ENCODE data around the gene YY1. TPM values are rescaled to one million over a fixed set of nuclear protein-coding genes. Genes with fewer than 3 reads are reported as not detected.

Gene YY1
- total RNA-seq, 1 donor from 2014 or later: 70.0 TPM

DNA sequence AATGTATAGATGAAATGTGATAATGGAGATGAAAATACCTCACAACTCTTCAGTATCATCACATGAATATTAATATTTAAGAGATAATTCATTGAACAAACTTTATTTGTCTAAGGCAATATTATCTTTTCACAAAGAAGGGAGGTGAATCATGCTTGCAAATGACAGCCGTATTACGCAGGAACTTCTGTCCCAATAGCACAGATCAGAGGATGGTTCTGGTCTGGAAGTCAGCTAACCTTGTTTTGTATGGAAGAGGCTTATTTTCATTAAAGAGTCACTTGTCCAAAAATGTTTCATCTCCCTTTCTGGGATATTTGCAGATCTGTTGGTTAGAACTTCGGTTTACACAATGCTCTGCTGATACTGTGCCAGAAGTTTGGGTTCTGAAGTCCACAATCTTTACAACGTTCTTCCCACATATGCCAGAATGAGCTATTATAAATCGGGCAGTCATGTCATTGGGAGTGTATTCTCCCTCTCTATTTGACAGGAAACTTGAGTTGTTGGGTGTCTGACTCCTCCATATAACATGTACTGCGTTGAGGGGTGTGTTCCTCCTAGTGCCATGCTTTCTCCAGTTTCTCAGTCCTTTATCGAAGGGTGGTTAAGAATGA lies 29.8 kb downstream of the YY1 start:
- DNase-seq (ENCODE audit: low spot score): no peak
- Mint-ChIP-seq H3K27ac (ENCODE audit: unreplicated experiment) (no peak overlapping the region), H3K4me3 (ENCODE audit: unreplicated experiment) (no peak overlapping the region)

DNA sequence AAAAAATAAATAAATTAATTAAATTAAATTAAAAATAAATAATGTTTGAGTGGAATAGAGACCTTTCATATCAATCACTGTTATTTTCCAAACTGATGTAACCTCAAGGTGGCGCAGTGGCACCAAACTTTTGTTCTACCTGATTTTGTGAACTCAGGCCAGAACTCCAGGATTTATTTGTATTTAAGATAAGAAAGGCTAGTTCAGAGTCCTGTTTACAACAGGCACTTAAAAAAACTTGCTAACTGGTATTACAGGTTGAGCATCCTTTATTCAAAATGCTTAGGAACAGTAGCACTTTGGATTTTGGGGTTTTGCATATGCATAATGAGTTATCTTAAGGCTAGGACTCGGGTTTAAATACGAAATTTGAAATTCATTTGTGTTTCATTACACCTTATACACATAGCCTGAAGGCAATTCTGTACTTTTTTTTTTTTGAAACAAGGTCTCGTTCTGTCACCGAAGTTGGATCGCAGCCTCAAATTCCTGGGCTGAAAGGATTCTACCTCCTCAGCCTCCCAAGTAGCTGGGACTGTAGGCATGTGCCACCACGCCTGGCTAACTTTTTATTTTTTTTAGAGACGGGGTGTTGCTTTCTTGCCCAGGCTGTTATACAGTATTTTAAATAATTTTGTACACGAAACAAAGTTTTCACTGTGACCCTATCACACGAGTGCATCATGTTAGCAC lies 32.4 kb downstream of the YY1 start:
- H3K27ac Mint-ChIP-seq (ENCODE audit: unreplicated experiment): no peak overlapping the region
- no peak for DNase-seq (ENCODE audit: low spot score)
- H3K27me3 Mint-ChIP-seq (ENCODE audit: low read depth): no peaks in the 10 kb centered on the region

More for the DNA sequence above, 29.8 kb downstream of the YY1 start:
- H3K4me1 Mint-ChIP-seq (ENCODE audit: low read depth): peaks cover 15% of the 10 kb centered on the region
- no peaks in the 10 kb centered on the region for H3K27me3 Mint-ChIP-seq (ENCODE audit: low read depth)
- H3K9me3 Mint-ChIP-seq (ENCODE audit: low read depth): no peaks in the 10 kb centered on the region
- H3K36me3 Mint-ChIP-seq (ENCODE audit: low read depth): peaks cover 3% of the 10 kb centered on the region
- TF ChIP-seq, protein P1, sequence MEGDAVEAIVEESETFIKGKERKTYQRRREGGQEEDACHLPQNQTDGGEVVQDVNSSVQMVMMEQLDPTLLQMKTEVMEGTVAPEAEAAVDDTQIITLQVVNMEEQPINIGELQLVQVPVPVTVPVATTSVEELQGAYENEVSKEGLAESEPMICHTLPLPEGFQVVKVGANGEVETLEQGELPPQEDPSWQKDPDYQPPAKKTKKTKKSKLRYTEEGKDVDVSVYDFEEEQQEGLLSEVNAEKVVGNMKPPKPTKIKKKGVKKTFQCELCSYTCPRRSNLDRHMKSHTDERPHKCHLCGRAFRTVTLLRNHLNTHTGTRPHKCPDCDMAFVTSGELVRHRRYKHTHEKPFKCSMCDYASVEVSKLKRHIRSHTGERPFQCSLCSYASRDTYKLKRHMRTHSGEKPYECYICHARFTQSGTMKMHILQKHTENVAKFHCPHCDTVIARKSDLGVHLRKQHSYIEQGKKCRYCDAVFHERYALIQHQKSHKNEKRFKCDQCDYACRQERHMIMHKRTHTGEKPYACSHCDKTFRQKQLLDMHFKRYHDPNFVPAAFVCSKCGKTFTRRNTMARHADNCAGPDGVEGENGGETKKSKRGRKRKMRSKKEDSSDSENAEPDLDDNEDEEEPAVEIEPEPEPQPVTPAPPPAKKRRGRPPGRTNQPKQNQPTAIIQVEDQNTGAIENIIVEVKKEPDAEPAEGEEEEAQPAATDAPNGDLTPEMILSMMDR (IDR thresholded peaks at IDR 0.05): no peak

DNA sequence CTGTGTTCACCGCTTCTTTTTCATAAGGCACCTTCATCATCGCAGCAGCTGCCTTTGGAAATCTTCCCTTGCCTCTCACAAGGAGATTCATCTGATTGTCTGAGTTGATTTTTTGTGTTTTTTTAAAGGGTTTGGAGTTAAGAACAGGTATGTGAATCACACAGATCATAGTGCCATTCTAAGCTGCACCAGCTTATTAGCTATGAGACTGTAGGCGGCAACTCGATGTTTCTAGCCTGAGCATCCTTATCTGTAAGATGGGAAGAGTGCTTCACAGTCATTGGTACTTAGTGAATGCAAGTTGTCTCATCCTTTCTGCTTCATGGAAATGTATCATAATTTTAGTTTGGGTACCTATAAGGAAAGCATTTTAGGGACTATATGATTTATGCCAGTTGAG lies 35.3 kb downstream of the YY1 start:
- no peaks in the 10 kb centered on the region for H3K27me3 Mint-ChIP-seq (ENCODE audit: low read depth)
- no peak overlapping the region for H3K4me3 Mint-ChIP-seq (ENCODE audit: unreplicated experiment)
- TF ChIP-seq, protein P1 (IDR thresholded peaks at IDR 0.05): no peak
- H3K4me1 Mint-ChIP-seq (ENCODE audit: low read depth): peaks cover 35% of the 10 kb centered on the region
- H3K9me3 Mint-ChIP-seq (ENCODE audit: low read depth): no peaks in the 10 kb centered on the region
- no peak for DNase-seq (ENCODE audit: low spot score)
- no peak overlapping the region for H3K27ac Mint-ChIP-seq (ENCODE audit: unreplicated experiment)
- peaks cover 2% of the 10 kb centered on the region for H3K36me3 Mint-ChIP-seq (ENCODE audit: low read depth)

More for the DNA sequence above, 32.4 kb downstream of the YY1 start:
- Mint-ChIP-seq H3K4me1 (ENCODE audit: low read depth) (peaks cover 21% of the 10 kb centered on the region), H3K9me3 (ENCODE audit: low read depth) (no peaks in the 10 kb centered on the region), H3K36me3 (ENCODE audit: low read depth) (no peaks in the 10 kb centered on the region), H3K4me3 (ENCODE audit: unreplicated experiment) (no peak overlapping the region)
- TF ChIP-seq, protein P1 (IDR thresholded peaks at IDR 0.05): peak; percentile 75

DNA sequence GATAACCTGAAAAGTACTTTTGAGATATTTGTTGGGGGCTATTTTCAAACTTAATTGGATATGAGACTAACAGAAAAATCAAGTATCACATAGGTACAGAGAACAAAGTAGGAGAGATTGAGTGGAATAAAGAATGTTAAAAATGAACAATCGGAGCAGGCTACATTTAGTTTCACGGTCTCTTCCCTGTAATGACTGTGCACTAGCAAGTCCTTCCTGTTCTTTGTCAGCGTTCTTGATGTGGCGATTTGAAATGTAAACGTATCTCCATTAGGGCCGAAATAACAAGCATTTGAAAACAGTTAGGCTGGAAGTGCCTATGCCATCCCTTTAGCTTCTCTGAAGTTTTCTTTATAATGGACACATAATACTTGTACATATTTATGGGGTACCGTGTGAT lies 36.3 kb downstream of the YY1 start:
- DNase-seq (ENCODE audit: low spot score): no peak
- TF ChIP-seq, protein P1 (IDR thresholded peaks at IDR 0.05): no peak
- Mint-ChIP-seq H3K27ac (ENCODE audit: unreplicated experiment) (no peak overlapping the region), H3K36me3 (ENCODE audit: low read depth) (peaks cover 2% of the 10 kb centered on the region), H3K9me3 (ENCODE audit: low read depth) (no peaks in the 10 kb centered on the region), H3K4me3 (ENCODE audit: unreplicated experiment) (no peak overlapping the region), H3K27me3 (ENCODE audit: low read depth) (no peaks in the 10 kb centered on the region), H3K4me1 (ENCODE audit: low read depth) (peaks cover 42% of the 10 kb centered on the region)

DNA sequence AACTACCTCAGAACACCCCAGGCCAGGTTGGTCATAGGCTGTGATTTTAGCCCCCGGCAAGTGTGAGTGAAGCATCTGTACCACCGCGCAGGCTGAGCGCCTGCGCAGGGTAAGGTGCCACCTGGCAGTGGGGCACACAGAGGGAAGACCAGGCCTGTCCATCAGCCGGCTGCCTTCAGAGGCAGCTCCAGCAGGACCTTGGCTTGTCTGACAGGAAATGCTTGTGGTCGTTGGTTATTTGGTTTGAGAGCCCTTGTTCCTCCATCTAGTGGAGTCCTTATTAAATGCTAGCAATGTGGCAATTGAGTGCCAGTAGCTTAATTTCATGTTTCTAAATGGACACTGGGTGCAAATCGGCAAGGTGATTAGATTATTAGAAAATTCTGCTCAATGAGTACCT lies 39.8 kb downstream of the YY1 start:
- peaks cover 2% of the 10 kb centered on the region for H3K36me3 Mint-ChIP-seq (ENCODE audit: low read depth)

More for the DNA sequence above, 39.8 kb downstream of the YY1 start:
- H3K27me3 Mint-ChIP-seq (ENCODE audit: low read depth): no peaks in the 10 kb centered on the region
- TF ChIP-seq, protein P1 (IDR thresholded peaks at IDR 0.05): peak; percentile 73
- H3K27ac Mint-ChIP-seq (ENCODE audit: unreplicated experiment): peak overlapping the region; percentile 81
- no peaks in the 10 kb centered on the region for H3K9me3 Mint-ChIP-seq (ENCODE audit: low read depth)
- peaks cover 52% of the 10 kb centered on the region for H3K4me1 Mint-ChIP-seq (ENCODE audit: low read depth)
- no peak overlapping the region for H3K4me3 Mint-ChIP-seq (ENCODE audit: unreplicated experiment)
- DNase-seq (ENCODE audit: low spot score): no peak

All from chondrocyte (in vitro differentiated cells).